Myocyte (in vitro differentiated cells): ENCODE data around the gene FRAS1. TPM values are rescaled to one million over a fixed set of nuclear protein-coding genes. Genes with fewer than 3 reads are reported as not detected.
"Not testable (repeated sequence)": the region's sequence is repeated elsewhere in the genome, so short reads cannot be mapped to it uniquely, and the experiment has no call there.

ENCODE experiments used
- DNase-seq: peaks from one replicate; pipeline ENCODE4 v3.0.0-alpha.2; 2012; ENCODE audit warnings: low read depth
- polyA plus RNA-seq: library from polyadenylated mRNA; unstranded; fragments of >200 nt; gene quantifications from one replicate; pipeline ENCODE4 v1.2.1, GENCODE V29; 2012; ENCODE audit warnings: missing spikeins
- total RNA-seq: library from RNA; depleted of rRNA; stranded (reverse); fragments of >200 nt; gene quantifications from 2 replicates; pipeline ENCODE4 v1.2.3, GENCODE V29; 2014

The FRAS1 gene
- total RNA-seq: 18.3 and 21.0 TPM in 2 replicates
- 18.4 TPM for polyA plus RNA-seq

GRCh38 chr4:78057135-78057599 lies at the start of gene FRAS1:
Gene FRAS1, plus strand, starts transcription at chr4:78057323. Its CDS starts 687 bp downstream, at chr4:78058010.
- DNase-seq: peak; percentile 60

- DNase-seq: not testable (repeated sequence)
These were observed 46.1 kb upstream of the FRAS1 start for GRCh38 chr4:78011003-78011402.

GRCh38 chr4:78014889-78015886 lies 41.9 kb upstream of the FRAS1 start:
- DNase-seq: no peak

- DNase-seq: no peak
These were observed 38.7 kb upstream of the FRAS1 start for GRCh38 chr4:78018271-78019049.

GRCh38 chr4:78019414-78019813 lies 37.7 kb upstream of the FRAS1 start:
- DNase-seq: no peak

- no peak for DNase-seq
These were observed 36.4 kb upstream of the FRAS1 start for GRCh38 chr4:78020677-78021076.

GRCh38 chr4:78022517-78022916 lies 34.6 kb upstream of the FRAS1 start:
- DNase-seq: no peak

GRCh38 chr4:78024085-78024484 lies 33.0 kb upstream of the FRAS1 start:
- no peak for DNase-seq

- no peak for DNase-seq
These were observed 32.5 kb upstream of the FRAS1 start for GRCh38 chr4:78024576-78025091.

- DNase-seq: no peak
These were observed 25.6 kb upstream of the FRAS1 start for GRCh38 chr4:78031417-78031950.

- peak; percentile 9 for DNase-seq
These were observed 24.7 kb upstream of the FRAS1 start for GRCh38 chr4:78032446-78032845.

- DNase-seq: no peak
These were observed 24.2 kb upstream of the FRAS1 start for GRCh38 chr4:78032929-78033328.

GRCh38 chr4:78033861-78034260 lies 23.3 kb upstream of the FRAS1 start:
- DNase-seq: no peak

GRCh38 chr4:78038704-78039103 lies 18.4 kb upstream of the FRAS1 start:
- DNase-seq: no peak

GRCh38 chr4:78039678-78040077 lies 17.4 kb upstream of the FRAS1 start:
- no peak for DNase-seq

- DNase-seq: no peak
These were observed 16.7 kb upstream of the FRAS1 start for GRCh38 chr4:78040431-78040830.

GRCh38 chr4:78047366-78047765 lies 9.8 kb upstream of the FRAS1 start:
- no peak for DNase-seq

- peak; percentile 95 for DNase-seq
These were observed 626 bp upstream of the FRAS1 start for GRCh38 chr4:78056265-78057129.

GRCh38 chr4:78057600-78058550 lies 752 bp downstream of the FRAS1 start:
- peak; percentile 60 for DNase-seq
